HCT116 (cell line): ENCODE data around the gene TNN. TPM values are rescaled to one million over a fixed set of nuclear protein-coding genes. Genes with fewer than 3 reads are reported as not detected.

ENCODE experiments used
- ATAC-seq: fragments of 200-7000 bp; cut with Tn5 transposase; 2 replicates; pipeline ENCODE4 v1.9.1; 2020; ENCODE audit warnings: mild to moderate bottlenecking, moderate library complexity
- BruUV-seq: library from RNA; stranded (reverse); fragments of 400-500 nt; replicated peaks from 2 replicates; lab custom pipeline; 2021; lab: Mats Ljungman, UMichigan
- CTCF ChIA-PET: fragments of 300-600 bp; sonication (Branson Sonifier 250); formaldehyde crosslinking; loops from one replicate; lab custom pipeline; 2021; ENCODE audit warnings: antibody characterized with exemption; lab: Charles Lee
- POLR2A ChIA-PET: fragments of 300-600, 350-600 bp; sonication (Branson Sonifier 250); formaldehyde crosslinking; loops from one replicate; lab custom pipeline; 2021; ENCODE audit warnings: antibody characterized with exemption; lab: Charles Lee
- RAD21 ChIA-PET, 2 experiments: fragments of 300-600 bp; sonication (Branson Sonifier 250); formaldehyde crosslinking; loops; one replicate each; lab custom pipeline; 2023; ENCODE audit warnings: low total read pairs in 2 of 2; ENCODE audit not compliant: uncharacterized antibody in 2 of 2, unreplicated experiment in 2 of 2, low non-redundant PET in 1 of 2; lab: Charles Lee
- DNase-seq: peaks from one replicate; pipeline ENCODE4 v3.0.0-alpha.2; 2010; ENCODE audit warnings: low read depth, low spot score
- H2AFZ ChIP-seq: fragments of 200-600 bp; shearing (Covaris generic), sonication (generic); 2 replicates; pipeline ENCODE4 v1.6.1; 2017; ENCODE audit warnings: low read depth, mixed run types, mixed read lengths, antibody characterized with exemption, low read length; ENCODE audit not compliant: poor library complexity, severe bottlenecking
- H3K27ac ChIP-seq: 2 replicates; pipeline ENCODE4 v1.5.1; 2012; ENCODE audit warnings: low read depth, low read length
- H3K27me3 ChIP-seq: fragments of 200-600 bp; sonication (generic); 2 replicates; pipeline ENCODE4 v1.6.1; 2016; ENCODE audit warnings: mixed run types, low read length, mixed read lengths; ENCODE audit not compliant: insufficient read depth
- H3K36me3 ChIP-seq, 2 experiments: fragments of 200-500 bp in 1 of 2; fragments of 200-600 bp in 1 of 2; sonication (Bioruptor generic) in 1 of 2; sonication (generic) in 1 of 2; 2 replicates each; pipeline versions ENCODE4 v1.5.1 to v1.6.1; 2014 to 2016; ENCODE audit warnings: low read length in 2 of 2, inconsistent platforms in 1 of 2, mixed read lengths in 1 of 2, mixed run types in 1 of 2; ENCODE audit not compliant: insufficient read depth in 2 of 2, control insufficient read depth in 1 of 2
- H3K4me1 ChIP-seq, 2 experiments: fragments of 200-600 bp in 1 of 2; sonication (generic) in 1 of 2; 2 replicates each; pipeline versions ENCODE4 v1.5.1 to v1.6.1; 2012 to 2017; ENCODE audit warnings: low read length in 2 of 2, inconsistent platforms in 1 of 2, mild to moderate bottlenecking in 1 of 2, mixed read lengths in 1 of 2, mixed run types in 1 of 2, moderate library complexity in 1 of 2; ENCODE audit not compliant: insufficient read depth in 2 of 2, control insufficient read depth in 1 of 2
- H3K4me2 ChIP-seq: fragments of 200-600 bp; sonication (generic); 2 replicates; pipeline ENCODE4 v1.6.1; 2017; ENCODE audit warnings: mixed run types, low read length, mixed read lengths
- H3K4me3 ChIP-seq, 2 experiments: fragments of 200-600 bp in 1 of 2; sonication (generic) in 1 of 2; replicated peaks in 1 of 2; 2 replicates each; pipeline ENCODE4 v1.5.1; 2011 to 2016; ENCODE audit warnings: low read length in 2 of 2, control low read depth in 1 of 2, low read depth in 1 of 2, mild to moderate bottlenecking in 1 of 2, mixed read lengths in 1 of 2, mixed run types in 1 of 2
- H3K79me2 ChIP-seq: fragments of 200-600 bp; sonication (generic); 2 replicates; pipeline ENCODE4 v1.6.1; 2017; ENCODE audit warnings: mild to moderate bottlenecking, mixed run types, low read length, moderate library complexity, mixed read lengths; ENCODE audit not compliant: insufficient read depth
- H3K9ac ChIP-seq: fragments of 200-600 bp; sonication (generic); 2 replicates; pipeline ENCODE4 v1.6.1; 2016; ENCODE audit warnings: low read length, mixed read lengths
- H3K9me2 ChIP-seq: fragments of 200-600 bp; sonication (generic), shearing (Covaris generic); 2 replicates; pipeline ENCODE4 v1.6.1; 2017; ENCODE audit warnings: mixed run types, mild to moderate bottlenecking, moderate library complexity; ENCODE audit not compliant: insufficient read depth
- H3K9me3 ChIP-seq, 2 experiments: fragments of 200-500 bp in 1 of 2; fragments of 200-600 bp in 1 of 2; sonication (Bioruptor generic) in 1 of 2; sonication (generic) in 1 of 2; 2 replicates each; pipeline ENCODE4 v1.6.1; 2014 to 2017; ENCODE audit warnings: low read length in 2 of 2, mixed read lengths in 2 of 2, inconsistent platforms in 1 of 2, low read depth in 1 of 2, mild to moderate bottlenecking in 1 of 2, mixed run types in 1 of 2, moderate library complexity in 1 of 2; ENCODE audit not compliant: control insufficient read depth in 1 of 2, insufficient read depth in 1 of 2
- H4K20me1 ChIP-seq: fragments of 200-600 bp; sonication (generic), shearing (Covaris generic); 2 replicates; pipeline ENCODE4 v1.6.1; 2017; ENCODE audit warnings: mixed run types, mild to moderate bottlenecking, moderate library complexity; ENCODE audit not compliant: insufficient read depth
- CEBPB ChIP-seq: IDR thresholded peaks from 2 replicates; pipeline ENCODE4 v1.6.1; 2012; ENCODE audit warnings: low read depth
- EGR1 ChIP-seq: IDR thresholded peaks from 2 replicates; pipeline ENCODE4 v1.6.1; 2012; ENCODE audit warnings: low read depth
- POLR2A ChIP-seq: IDR thresholded peaks from 2 replicates; pipeline ENCODE4 v1.7.0; 2011; ENCODE audit warnings: borderline replicate concordance; ENCODE audit not compliant: insufficient read depth, insufficient read length; ENCODE audit errors: extremely low read depth
- SP1 ChIP-seq: IDR thresholded peaks from 2 replicates; pipeline ENCODE4 v1.6.1; 2012; ENCODE audit warnings: low read depth
- TCF7L2 ChIP-seq: IDR thresholded peaks from 2 replicates; pipeline ENCODE4 v1.7.0; 2011; ENCODE audit warnings: borderline replicate concordance, inconsistent platforms; ENCODE audit not compliant: insufficient read depth, insufficient read length; ENCODE audit errors: extremely low read depth
- YY1 ChIP-seq: IDR thresholded peaks from 2 replicates; pipeline ENCODE4 v1.6.1; 2011; ENCODE audit warnings: low read length, low read depth, moderate library complexity, mild to moderate bottlenecking; ENCODE audit not compliant: insufficient replicate concordance; ENCODE audit errors: extremely low read depth
- ZNF274 ChIP-seq: fragments of 200-500 bp; sonication (Bioruptor generic); IDR thresholded peaks from 2 replicates; pipeline ENCODE4 v1.6.1; 2014; ENCODE audit warnings: mild to moderate bottlenecking, low read depth, low read length, inconsistent platforms
- intact Hi-C: fragments of 100-400 bp; cut with micrococcal nuclease; formaldehyde crosslinking; loops from 2 replicates; pipeline ENCODE4 v1.10.0; 2022
- total RNA-seq: library from RNA; stranded (reverse); gene quantifications from one replicate; pipeline ENCODE4 v1.2.1, GENCODE V29; 2021; ENCODE audit not compliant: unreplicated experiment
- TF ChIP-seq, protein P1 (sequence below): IDR thresholded peaks from 2 replicates; pipeline ENCODE4 v1.6.1; 2012
- TF ChIP-seq, protein P2 (sequence below): IDR thresholded peaks from 2 replicates; pipeline ENCODE4 v1.6.1; 2011; ENCODE audit warnings: mild to moderate bottlenecking, low read length, moderate library complexity; ENCODE audit not compliant: insufficient replicate concordance; ENCODE audit errors: extremely low read depth

TNN gene
- total RNA-seq, 1 experiment from 2014 or later = not detected

DNA sequence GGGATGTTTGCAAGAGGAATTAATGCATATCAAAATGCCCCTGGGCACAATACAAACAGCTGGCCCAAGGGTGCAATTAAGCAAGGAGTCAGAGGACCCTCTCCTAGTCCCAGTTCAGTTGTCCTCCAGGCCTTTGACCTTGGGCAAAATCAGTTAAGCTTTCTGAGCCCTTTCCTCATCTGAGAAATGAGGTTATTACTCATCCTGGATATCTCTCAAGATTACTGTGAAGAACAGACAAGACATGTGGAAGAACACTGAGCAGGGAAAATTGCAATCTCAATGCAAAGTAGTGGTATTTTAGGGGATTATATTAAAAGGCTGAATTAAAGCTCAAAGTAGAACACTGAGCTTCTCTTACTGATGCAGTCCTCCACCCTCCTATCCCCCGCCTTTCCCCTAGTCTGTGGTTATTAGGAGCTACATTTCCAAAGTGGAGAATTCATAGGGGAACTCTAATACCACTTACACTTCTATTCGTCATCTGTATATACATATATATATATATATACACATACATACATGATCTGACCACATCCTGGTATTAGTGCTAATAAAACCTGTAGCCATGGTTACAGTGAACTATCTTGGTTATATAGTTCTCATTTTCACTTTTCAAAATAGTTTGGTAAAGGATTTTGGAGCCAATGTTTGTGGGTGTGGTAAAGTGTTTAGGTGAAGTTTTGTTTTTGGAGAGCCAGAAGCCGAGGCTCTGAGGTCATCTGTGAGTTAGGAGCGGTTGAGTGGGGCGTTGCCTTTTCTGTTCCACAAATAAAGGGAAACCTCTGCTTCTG, 106.9 kb downstream of the TNN start:
- ATAC-seq = no peak
- POLR2A ChIA-PET = no interaction called here
- BruUV-seq = no TSS peak

More for the DNA sequence above, 106.9 kb downstream of the TNN start:
- peaks cover 11% of the 10 kb centered on the region; the same call in 1 of the 2 replicates for H3K79me2 ChIP-seq
- intact Hi-C loops = no loop called here
- H3K27me3 ChIP-seq = no peaks in the 10 kb centered on the region
- ChIA-PET CTCF (interaction anchor here (1.8 kb wide), 1 partner anchor 20 kb away, joined by 7 read pairs; no protein-coding TSS in a partner anchor), RAD21 (no interaction called here)
- no peak for DNase-seq
- no peak overlapping the region for H3K4me2 ChIP-seq
- TF ChIP-seq, protein P1, sequence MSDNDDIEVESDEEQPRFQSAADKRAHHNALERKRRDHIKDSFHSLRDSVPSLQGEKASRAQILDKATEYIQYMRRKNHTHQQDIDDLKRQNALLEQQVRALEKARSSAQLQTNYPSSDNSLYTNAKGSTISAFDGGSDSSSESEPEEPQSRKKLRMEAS = no peak
- no peak for TF ChIP-seq CEBPB
- TF ChIP-seq, protein P2, sequence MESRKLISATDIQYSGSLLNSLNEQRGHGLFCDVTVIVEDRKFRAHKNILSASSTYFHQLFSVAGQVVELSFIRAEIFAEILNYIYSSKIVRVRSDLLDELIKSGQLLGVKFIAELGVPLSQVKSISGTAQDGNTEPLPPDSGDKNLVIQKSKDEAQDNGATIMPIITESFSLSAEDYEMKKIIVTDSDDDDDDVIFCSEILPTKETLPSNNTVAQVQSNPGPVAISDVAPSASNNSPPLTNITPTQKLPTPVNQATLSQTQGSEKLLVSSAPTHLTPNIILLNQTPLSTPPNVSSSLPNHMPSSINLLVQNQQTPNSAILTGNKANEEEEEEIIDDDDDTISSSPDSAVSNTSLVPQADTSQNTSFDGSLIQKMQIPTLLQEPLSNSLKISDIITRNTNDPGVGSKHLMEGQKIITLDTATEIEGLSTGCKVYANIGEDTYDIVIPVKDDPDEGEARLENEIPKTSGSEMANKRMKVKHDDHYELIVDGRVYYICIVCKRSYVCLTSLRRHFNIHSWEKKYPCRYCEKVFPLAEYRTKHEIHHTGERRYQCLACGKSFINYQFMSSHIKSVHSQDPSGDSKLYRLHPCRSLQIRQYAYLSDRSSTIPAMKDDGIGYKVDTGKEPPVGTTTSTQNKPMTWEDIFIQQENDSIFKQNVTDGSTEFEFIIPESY = no peak
- TF ChIP-seq POLR2A = no peak
- no peak for TF ChIP-seq EGR1
- TF ChIP-seq ZNF274 = no peak
- no peak for TF ChIP-seq SP1
- TF ChIP-seq YY1 = no peak
- no peak for TF ChIP-seq TCF7L2
- no peaks in the 10 kb centered on the region for H4K20me1 ChIP-seq
- no peak overlapping the region for H3K4me3 ChIP-seq
- H3K27ac ChIP-seq = no peak overlapping the region
- no peak overlapping the region for H2AFZ ChIP-seq
- H3K9ac ChIP-seq = no peak overlapping the region
- no peaks in the 10 kb centered on the region for H3K9me3 ChIP-seq
- H3K36me3 ChIP-seq = no peaks in the 10 kb centered on the region
- H3K4me1 ChIP-seq = peaks cover 44 to 57% of the 10 kb centered on the region in 2 experiments
- H3K9me2 ChIP-seq = no peaks in the 10 kb centered on the region
